UCSD-AML1 (cell line): Measurements from ENCODE around the gene CCDC178.

Experiments used
- DNase-seq: peaks from one replicate; lab custom pipeline; 2025; ENCODE audit not compliant: unreplicated experiment; lab: John Stamatoyannopoulos, UW

CCDC178 gene

DNA sequence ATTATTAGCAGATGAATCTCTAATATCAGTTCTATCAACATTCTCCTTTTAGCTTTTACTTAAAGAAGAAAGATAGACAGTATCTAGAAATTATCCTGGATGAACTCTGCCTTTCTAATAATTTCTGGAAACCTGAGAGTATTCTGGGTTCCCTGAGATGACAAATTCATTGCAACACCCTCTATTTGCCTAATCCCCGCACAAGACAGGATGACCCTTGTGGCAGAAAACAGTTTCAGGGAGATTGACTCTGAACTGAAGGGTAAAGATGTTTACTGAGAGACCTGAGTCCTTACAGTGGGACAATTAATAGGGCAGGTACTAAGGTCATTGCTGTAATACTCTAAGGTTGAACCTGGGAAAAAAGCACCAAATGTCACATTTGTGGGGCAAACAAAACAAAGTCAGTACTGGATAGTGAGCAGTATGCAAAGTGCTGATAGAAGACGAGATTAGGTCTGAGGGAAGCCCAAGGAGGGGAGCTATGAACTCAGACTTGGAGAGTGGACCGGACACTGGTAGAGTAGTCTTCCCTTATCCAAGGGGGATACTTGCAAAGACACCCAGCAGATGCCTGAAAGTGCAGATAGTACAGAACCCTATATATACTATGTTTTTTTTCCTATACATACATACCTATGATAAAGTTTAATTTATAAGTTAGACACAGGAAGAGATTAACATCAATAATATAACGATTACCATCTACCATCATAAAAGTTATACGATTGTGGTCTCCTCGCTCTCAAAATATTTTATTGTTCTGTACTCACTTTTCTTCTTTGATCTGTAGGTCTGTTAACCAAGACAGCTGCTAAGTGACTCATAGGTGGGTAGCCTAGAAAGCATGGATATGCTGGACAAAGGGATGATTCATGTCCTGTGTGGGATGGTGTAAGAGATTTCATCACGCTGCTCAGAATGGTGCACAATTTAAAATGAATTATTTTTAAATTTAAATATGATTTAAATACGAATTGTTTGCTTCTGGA is 519.4 kb downstream of the CCDC178 start:
- no peak for DNase-seq

DNA sequence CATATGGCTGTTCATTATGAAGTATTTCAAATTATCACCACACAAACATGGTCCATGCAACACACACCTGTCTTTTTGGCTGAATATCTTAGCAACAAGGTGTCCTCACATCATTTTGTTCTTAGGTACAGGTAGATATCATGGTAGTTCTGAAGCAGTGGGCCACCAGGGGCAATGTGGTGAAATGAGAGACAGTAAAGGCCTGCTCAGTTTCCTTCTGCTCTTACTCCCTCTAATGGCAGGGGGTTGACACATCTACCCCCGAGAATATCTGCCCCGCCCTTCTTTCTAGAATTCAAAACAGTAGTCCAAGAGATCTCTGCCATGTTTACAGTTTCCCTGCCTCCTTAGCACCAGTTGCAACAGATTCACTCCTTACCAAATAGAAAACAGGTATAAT is 520.7 kb downstream of the CCDC178 start:
- DNase-seq, result peak; percentile 13

- DNase-seq, result no peak
Observed at GRCh38 chr18:32918692-32919250, 521.8 kb downstream of the CCDC178 start.

GRCh38 chr18:32915516-32915915 is 525.0 kb downstream of the CCDC178 start:
- no peak for DNase-seq

DNA sequence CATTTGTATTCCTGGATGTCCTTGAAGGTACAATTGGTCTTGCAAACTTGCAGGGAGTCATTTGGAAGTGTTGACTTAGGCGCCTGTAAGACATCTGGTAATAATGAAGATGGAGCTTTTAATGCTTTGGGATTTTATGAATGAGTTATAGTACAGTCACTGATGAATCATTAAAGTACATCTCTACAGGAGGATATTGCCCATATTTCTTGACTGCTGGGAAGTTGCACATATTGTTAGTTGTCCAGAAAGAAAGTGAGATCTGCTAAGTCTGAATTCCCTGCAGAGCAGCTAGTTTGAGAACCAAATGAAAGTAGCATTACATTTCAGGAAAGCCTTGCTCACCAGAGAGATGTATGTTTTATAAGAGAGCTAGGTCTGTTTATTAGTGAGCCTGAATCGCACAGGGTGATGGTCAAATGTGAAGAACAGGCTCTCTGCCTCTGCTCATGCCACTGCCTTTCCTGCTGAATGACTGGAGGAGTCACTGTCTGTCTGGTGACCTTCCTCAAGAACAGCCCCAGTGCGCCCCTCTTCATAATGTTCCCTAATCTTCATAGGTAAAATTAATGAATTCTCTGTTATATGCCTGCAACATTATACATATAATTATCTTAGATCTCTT is 528.7 kb downstream of the CCDC178 start:
- DNase-seq, result no peak

- no peak for DNase-seq
Observed at GRCh38 chr18:32910694-32911296, 529.7 kb downstream of the CCDC178 start.

GRCh38 chr18:32909798-32910561 is 530.5 kb downstream of the CCDC178 start:
- DNase-seq, result no peak

DNA sequence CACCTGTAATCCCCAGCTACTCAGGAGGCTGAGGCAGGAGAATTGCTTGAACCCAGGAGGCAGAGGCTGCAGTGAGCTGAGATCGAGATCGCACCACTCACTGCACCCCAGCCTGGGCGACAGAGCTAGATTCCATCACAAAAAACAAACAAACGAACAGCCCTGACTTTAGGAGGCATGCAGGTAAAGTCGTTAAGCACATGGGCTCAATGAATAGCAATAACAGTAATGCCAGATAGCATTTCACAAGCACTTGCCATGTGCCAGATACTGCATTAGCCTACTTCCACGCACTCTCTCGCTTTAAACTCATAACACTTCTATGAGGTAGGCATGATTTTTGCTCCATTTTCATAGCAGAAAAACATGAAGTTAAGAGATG is 532.1 kb downstream of the CCDC178 start:
- DNase-seq, result no peak

- DNase-seq, result no peak
Observed at GRCh38 chr18:32907648-32908423, 532.7 kb downstream of the CCDC178 start.

DNA sequence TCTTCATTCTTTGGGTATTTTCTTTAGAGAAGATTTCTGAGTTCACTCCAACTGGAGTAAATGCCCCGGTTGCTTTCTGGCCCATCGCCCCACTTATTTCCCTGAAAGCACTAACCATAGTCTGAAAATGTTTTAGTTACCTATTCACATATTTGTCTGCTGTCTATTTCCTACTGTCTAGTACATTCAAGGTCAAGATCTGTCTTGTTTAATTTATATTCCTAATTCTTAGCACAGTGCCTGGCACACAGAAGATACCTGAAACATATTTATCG is 533.3 kb downstream of the CCDC178 start:
- DNase-seq, result no peak

DNA sequence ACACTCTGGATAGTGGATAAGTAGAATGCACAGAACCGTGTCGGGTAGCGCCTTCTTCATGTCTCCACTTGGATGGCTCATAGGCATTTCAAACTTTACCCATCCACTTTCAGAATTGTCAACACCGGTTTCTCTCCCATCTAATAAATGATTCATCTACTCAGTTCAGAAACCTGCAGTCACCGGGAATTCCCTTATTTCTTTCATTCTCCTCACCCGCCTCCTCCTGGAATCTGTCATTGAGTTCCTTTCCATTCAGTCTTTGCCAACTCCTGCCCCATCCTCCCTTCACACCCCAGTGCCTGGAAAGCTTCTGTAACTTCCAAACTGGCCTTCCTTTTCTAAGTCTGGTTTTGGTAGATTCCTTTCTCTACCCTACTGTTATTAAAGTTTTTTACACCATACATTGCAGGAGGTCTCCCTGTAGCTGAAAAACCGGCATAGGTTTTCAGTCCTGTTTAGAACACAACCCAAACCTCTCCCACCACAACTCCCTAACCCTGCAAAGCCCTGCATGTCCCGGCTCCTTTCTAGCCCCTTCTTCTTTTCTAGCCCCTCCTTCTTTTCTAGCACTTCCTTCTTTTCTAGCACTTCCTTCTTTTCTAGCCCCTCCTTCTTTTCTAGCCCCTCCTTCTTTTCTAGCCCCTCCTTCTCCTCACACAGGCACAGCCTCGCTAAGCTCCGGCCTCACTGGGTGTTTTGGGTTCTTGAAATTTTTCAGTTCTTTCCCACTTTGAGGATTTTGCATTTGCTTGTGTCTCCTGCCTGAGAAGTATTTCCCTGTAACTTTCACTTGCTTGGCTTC is 533.8 kb downstream of the CCDC178 start:
- no peak for DNase-seq

- DNase-seq, result no peak
Observed at GRCh38 chr18:32905651-32906050, 534.9 kb downstream of the CCDC178 start.

DNA sequence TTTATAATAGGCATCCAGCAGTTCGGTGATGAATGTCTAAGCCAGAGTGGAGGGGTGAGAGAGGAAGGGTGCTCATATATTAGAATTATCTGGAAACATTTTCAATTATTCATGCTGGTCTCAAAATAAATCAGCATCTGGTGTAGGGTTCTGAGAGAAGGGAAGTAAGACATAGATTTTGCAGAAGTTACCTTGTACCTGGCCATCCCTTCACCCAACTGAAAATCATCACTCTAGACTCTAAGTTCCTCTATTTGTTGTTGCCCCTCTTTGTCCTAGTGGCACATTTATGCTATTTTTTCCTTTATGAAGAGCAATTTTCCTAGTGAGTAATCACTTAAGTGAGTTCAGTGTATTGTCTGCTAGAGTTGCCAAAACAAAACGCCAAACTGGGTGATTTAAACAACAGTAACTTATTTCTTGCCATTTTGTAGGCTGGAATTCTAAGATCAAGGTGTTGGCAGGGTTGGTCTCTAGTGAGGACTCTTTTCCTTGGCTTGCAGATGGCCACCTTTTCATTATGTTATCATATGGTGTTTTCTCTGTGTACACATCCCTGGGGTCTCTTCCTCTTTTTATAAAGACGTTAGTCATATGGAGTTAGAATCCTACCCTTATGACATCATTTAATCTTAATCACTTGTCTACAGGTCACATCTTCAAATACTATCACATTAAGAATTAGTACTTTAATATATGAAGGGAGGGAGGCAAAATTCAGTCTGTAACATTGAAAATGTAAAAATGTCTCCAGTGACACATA is 537.8 kb downstream of the CCDC178 start:
- no peak for DNase-seq

DNA sequence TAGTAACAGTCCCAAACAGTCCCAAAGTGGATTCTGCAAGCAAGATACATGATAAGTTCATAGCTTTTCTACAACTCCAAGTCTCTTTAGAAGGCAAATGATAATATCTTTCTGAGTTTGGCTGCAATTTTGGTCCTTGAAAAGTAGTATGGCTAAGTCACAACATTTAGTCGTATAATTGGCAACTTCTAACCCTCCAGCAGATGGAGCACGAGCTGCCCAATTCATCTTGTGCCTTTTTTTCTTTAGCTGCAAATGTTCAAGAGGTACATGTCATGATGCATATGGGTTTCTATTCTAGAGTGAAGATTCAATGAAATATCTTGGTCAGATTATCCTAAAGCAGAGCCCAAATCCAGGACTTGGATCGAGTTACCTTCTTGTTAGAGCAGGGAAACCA is 540.7 kb downstream of the CCDC178 start:
- DNase-seq, result no peak

GRCh38 chr18:32896776-32897547 is 543.6 kb downstream of the CCDC178 start:
- no peak for DNase-seq

DNA sequence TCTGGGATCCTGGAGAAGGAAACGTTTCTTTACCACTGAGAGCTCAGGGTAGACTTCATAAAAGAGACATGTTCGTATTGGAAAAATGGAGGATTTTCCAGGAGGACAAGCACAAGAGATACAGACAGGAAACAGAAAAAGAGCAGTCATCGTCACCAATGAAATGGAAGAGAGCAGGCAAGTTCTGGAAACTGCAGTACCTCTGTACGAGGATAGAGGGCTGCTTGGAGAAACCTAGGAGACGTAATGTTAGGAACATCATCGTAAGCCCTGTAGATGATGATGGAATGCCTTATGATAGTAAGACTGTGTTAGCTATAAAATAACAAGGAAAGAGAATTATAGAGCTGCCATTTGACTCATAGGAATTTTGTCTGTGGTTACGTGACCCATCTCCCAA is 546.6 kb downstream of the CCDC178 start:
- no peak for DNase-seq

GRCh38 chr18:32891797-32892196 is 548.7 kb downstream of the CCDC178 start:
- DNase-seq, result no peak

- DNase-seq, result no peak
Observed at GRCh38 chr18:32891130-32891529, 549.4 kb downstream of the CCDC178 start.
